ENCODE results near the gene NBPF3.
"Not testable (repeated sequence)": the region's sequence is repeated elsewhere in the genome, so short reads cannot be mapped to it uniquely, and the experiment has no call there.

NBPF3 gene, protein sequence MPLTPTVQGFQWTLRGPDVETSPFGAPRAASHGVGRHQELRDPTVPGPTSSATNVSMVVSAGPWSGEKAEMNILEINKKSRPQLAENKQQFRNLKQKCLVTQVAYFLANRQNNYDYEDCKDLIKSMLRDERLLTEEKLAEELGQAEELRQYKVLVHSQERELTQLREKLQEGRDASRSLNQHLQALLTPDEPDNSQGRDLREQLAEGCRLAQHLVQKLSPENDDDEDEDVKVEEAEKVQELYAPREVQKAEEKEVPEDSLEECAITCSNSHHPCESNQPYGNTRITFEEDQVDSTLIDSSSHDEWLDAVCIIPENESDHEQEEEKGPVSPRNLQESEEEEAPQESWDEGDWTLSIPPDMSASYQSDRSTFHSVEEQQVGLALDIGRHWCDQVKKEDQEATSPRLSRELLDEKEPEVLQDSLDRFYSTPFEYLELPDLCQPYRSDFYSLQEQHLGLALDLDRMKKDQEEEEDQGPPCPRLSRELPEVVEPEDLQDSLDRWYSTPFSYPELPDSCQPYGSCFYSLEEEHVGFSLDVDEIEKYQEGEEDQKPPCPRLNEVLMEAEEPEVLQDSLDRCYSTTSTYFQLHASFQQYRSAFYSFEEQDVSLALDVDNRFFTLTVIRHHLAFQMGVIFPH

DNA sequence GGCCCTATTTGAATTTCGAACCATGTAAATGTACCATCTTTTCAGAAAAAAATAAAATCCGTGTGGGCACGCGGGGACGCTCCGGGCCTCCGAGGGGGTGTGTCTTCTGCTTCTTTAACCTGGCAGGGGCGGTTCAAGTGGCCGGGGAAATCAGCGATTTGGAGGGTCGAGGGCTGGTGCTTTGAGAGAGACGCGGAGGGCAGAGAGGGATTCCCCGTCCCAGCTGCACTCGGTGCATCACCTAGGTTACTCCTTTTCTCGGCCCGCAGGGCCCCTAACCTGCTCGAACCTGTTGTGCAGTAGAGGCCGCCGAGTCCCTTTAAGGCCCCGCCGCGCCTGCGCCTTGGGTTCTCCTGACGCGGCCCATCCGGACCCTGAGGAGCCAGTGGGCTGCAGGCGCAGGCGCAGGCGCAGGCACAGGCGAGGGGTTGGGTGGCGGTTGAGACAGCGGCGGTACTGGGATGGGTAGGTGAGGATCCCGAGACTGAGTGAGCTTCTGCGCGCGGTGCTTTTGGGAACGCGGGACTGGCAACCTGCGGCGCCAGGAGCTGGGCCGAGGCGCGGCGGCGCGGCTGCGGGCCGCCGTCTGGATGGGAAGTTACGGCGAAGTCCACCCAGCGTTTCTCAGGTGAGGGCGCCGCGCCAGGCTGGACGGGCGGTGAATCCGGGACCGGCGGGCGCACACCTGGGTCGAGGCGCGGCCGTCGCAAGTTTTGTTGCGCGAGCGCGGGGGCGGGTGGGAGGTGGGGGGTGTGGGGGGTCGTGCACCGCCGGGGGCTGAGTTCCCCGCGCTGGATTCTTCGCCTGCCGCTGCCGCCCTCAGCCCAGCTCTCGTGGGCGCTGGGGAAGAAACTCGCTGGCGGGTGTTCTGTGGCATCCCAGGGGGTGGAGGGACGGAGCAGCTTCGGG, at the start of gene NBPF3:
Gene NBPF3 (plus strand): TSS at position 417 of the 909 bp plus-strand sequence. CDS start 4,950 bp downstream, outside the sequence.
- DNase-seq, result peak; percentile 82

DNA sequence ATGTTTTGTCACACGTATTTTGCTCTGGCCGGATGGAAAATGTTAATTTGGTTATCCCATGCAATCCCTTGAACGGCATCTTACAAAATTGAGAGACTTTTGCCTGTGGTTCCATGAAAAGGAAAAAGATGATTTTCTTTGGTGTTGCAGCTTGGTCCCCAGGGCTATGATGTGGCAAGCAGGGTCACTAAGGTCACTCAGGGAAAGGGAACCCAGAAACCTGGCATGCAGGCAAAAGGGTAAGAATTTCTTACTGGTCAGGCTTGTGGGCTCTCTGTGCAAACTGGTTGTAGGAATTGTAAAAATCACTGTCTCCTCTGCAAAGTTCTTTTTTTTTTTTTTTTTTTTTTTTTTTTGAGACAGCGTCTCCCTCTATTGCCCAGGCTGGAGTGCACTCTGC, 48.4 kb upstream of the NBPF3 start:
- no peak for DNase-seq

DNA sequence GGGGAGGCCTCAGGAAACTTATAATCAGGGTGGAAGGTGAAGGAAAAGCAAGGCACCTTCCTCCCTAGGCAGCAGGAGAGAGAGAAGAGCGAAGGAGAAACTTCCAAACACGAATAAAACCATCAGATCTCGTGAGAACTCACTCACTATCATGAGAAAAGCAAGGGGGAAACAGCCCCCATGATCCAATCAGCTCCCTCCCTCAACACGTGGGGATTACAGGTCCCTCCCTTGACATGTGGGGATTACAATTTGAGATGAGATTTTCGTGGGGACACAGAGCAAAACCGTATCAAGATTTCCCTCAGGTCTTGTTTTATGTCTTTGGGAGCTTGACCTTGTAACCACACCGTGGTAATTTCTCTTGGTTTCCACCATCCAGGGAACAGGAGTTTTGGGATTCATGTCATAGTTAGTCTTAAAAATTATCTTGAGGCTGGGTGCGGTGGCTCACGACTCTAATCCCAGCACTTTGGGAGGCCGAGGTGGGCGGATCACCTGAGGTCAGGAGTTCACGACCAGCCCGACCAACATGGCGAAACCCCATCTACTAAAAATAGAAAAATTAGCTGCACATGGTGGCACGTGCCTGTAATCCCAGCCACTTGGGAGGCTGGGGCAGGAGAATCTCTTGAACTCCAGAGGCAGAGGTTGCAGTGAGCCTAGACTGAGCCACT, 47.2 kb upstream of the NBPF3 start:
- DNase-seq, result no peak

DNA sequence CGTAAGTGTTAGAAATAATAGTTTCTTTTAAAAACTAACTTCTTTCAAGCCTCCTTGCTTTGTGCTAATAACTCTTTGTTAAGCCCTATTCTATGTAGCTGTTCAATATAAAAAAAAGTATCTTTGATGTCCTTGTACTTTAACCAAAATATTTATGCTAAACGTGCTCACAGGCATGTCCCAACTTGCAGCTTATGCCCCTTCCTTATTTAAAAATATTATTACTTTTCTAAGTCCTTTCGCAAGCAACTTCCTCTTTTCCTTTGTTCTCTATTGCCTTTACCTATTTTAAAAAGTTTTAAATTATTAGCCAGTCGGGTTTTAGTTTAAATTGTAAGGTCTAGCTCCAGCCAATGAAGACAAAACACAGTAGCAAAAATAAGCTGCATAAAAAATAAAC, 43.4 kb upstream of the NBPF3 start:
- no peak for DNase-seq

DNA sequence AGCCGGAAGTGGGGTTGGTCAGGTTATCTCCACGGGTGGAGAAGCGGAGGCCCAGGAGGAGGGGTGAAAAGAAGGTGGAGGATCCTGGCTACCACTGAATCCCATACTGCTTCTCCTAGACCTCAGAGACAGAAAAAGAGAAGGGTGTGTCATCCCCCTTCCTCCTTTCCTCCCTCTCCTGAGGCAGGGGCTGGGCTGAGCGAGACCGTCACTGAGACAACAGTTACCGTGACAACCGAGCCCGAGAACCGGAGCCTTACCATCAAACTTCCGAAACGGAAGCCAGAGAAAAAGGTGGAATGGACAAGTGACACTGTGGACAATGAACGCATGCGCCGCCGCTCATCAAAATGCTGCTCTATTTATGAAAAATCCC, 42.1 kb upstream of the NBPF3 start:
- DNase-seq, result peak; percentile 84

DNA sequence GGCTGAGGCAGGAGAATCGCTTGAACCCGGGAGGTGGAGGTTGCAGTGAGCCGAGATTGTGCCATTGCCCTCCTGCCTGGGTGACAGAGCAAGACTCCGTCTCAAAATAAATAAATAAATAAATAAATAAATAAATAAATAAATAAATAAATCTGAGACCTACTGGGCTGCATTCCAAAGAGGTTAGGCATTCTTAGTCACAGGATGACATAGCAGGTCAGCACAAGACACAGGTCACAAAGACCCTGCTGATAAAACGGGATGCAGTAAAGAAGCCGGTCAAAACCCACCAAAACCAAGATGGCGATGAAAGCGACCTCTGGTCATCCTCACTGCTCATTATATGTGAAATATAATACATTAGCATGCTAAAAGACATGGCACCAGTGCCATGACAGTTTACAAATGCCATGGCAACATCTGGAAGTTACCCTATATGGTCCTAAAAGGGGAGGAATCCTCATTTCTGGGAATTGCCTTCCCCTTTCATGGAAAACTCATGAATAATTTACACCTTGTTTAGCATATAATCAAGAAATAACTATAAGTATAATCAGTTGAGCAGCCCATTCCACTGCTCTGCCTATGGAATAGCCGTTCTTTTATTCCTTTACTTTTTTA, 38.1 kb upstream of the NBPF3 start:
- DNase-seq, result not testable (repeated sequence)

DNA sequence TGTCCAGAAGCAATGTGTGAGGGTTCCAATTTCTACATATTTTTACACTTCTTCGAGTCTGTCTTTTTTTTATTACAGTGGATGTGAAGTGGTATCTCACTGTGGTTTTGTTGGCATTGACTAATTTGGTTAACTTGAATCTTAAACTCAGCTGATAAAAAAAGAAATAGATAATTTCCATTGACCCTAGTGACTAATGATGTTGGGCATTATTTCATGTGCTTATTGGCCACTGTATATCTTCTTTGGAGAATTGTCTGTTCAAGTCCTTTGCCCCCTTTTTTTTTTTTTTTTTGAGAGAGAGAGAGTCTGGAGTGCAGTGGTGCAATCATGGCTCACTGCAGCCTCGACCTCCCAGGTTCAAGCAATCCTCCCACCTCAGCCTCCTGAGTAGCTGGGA, 33.3 kb upstream of the NBPF3 start:
- DNase-seq, result no peak

DNA sequence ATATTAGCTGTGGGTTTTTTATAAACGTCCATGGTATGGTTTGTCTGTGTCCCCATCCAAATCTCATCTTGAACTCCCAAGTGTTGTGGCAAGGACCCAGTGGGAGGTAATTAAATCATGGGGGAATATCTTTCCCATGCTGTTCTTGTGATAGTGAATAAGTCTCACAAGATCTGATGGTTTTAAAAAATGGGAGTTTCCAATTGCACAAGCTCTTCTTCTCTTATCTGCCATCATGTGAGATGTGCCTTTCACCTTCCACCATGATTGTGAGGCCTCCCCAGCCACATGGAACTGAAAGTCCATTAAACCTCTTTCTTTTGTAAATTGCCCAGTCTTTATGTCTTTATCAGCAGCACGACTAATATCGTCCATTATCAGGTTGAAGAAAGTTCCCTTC, 30.0 kb upstream of the NBPF3 start:
- DNase-seq, result not testable (repeated sequence)

DNA sequence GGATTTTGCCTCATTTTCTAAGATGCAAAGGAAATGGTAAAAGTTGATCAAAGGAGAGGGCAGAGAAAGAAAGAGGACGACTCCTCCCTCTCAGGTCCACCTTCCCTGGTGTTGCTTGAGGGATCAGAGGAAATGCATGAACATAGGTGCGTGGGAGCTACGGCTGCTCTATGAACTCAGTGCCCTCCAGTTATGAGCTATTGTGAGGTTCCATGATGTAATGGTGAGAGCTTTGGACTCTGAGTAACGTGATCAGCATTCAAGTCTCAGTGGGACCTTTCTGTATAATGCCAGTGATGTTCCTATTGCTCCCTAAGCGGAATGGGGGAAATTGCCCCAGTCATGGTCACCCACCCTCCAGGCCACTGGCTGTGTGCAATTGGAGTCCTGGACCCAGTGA, 25.9 kb upstream of the NBPF3 start:
- no peak for DNase-seq

DNA sequence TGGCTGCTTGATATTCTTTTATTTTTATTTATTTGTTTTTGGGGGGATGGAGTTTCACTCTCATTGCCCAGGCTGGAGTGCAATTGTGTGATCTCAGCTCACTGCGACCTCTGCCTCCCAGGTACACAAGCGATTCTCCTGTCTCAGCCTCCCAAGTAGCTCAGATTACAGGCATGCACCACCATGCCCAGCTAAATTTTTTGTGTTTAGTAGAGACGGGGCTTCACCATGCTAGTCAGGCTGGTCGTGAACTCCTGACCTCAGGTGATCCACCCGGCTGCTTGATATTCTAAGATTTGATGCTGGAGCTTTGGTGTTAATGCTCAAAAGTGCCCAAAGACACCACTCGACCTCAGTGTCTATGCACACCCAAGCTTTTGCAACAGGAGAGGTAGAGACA, 19.6 kb upstream of the NBPF3 start:
- not testable (repeated sequence) for DNase-seq

DNA sequence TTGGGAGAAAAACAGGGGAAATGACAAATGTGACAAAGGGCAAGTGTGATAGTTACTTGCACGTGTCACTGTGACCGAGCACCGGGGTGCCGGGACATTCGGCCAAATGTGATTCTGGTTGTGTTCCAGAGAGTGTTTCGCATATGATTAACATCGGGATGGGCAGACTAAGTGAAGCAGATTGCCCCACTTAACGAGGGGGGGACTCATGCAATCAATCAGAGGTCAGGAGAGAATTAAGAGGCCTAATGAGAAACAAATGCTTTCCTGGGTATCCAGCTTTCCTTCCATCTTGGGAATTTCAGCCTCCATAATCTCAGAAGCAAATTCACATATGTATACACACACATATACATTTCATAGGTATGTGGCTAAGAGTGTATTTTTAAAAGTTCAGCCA, 18.6 kb upstream of the NBPF3 start:
- not testable (repeated sequence) for DNase-seq

DNA sequence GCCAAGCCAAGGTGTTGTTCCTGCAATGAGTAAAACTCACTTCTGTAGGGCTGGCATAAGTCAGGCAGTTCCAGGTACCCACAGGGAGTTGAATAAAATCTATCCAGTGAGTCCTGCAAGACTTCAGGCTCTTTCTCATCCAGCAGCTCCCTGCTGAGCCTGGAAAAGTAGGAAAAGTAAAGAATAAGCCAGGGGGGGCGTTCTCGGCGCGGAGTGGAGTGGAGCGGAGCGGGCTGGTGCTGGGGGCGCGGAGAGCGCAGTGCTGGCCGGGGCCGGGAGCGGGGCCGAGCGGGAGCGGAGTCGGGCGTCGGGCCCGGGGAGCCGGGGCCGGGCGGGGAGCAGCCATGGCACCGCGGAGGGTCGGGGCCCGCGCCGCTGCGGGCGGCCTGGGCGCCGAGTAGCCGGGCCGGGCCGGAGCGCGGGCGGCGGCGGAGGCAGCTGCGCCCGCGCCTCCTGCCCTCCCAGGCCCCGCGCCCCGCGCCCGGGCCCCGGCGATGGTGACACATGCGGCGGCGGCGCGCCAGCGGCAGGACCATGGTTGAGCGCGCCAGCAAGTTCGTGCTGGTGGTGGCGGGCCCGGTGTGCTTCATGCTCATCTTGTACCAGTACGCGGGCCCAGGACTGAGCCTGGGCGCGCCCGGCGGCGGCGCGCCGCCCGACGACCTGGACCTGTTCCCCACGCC, 12.0 kb upstream of the NBPF3 start:
- DNase-seq, result not testable (repeated sequence)

DNA sequence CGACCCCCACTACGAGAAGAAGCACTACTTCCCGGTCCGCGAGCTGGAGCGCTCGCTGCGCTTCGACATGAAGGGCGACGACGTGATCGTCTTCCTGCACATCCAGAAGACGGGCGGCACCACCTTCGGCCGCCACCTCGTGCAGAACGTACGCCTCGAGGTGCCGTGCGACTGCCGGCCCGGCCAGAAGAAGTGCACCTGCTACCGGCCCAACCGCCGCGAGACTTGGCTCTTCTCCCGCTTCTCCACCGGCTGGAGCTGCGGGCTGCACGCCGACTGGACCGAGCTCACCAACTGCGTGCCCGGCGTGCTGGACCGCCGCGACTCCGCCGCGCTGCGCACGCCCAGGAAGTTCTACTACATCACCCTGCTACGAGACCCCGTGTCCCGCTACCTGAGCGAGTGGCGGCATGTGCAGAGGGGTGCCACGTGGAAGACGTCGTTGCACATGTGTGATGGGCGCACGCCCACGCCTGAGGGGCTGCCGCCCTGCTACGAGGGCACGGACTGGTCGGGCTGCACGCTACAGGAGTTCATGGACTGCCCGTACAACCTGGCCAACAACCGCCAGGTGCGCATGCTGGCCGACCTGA, 11.4 kb upstream of the NBPF3 start:
- not testable (repeated sequence) for DNase-seq

DNA sequence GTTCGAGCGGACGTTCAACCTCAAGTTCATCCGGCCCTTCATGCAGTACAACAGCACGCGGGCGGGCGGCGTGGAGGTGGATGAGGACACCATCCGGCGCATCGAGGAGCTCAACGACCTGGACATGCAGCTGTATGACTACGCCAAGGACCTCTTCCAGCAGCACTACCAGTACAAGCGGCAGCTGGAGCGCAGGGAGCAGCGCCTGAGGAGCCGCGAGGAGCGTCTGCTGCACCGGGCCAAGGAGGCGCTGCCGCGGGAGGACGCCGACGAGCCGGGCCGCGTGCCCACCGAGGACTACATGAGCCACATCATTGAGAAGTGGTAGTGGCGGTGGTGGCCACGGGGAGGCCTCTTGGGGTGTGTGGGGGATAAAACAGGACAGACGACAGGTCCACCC, 10.7 kb upstream of the NBPF3 start:
- DNase-seq, result not testable (repeated sequence)

DNA sequence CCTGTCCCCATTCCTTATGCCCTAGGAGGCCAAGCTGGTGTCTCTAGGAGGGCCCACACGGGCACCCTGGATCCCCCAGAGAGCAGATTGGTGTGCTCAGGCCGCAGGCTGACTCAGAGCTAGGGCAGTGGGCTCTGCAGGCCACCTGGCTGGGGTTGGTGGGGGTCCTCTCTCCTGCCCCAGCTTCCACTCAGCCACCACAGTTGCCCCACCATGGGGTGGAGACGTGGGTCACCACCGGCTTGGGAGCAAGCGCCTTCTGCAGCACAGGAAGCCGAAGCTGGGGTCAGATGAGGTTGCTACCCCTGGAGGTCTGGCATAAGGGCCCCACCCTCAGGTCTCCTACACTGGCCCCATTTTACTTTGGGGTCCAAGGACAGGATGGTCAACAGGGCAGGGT, 9.1 kb upstream of the NBPF3 start:
- not testable (repeated sequence) for DNase-seq

DNA sequence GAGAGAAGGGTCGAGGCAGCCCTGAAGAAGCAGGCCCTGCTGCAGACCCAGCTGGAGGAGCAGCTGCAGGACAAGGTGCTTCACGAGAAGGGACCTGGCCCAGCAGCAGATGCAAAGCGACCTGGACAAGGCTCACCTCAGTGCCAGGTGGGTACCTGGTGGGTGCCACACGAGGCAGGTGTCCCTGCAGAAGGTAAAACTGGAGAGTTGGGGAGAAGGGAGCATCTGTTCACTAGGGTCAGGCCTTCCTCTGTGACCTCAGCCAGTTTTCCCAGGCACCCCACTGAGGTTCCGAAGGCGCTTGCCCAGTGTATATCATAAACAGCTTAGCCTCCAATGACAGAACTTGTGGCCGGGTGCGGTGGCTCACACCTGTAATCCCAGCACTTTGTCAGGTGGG, 5.5 kb upstream of the NBPF3 start:
- DNase-seq, result no peak

DNA sequence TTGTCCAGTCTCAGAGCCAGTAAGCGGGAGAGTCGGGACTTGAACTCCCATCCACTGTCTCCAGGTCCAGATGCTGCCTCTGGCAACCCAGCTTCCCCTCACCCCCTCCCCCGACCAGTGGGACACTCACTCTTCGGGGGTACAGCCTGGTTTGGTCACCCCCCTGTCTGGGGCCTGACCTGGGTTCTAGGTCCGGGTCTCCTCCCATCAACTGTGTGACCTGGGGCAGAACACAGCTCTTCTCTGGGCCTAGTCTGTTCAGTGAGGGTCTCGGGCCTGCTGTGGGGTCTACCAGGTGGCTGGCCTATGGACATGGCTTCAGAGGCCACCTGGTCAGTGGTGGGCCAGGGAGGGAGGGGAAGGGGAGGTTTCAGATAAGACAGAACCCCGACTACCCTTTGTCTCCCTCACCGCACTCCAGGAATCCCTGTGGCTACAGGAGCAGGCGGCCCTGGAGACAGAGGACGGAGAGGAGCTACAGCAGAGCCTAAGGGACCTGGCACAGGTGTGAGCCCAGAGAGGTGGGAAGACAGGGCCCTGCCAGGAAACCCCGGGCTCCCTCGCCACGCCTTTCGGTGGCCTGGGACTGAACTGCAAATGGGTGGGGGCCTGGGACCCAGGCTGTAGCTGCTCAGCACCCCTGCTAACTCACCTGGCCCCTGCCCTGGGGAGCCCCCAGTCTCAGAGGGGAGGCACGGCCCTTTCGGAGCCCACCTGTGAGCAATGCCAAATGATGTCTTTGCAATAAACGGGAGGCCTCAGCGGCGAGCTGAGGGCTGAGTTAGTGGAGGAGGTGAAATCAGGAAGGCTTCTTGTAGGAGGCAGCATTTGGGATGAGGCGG, 4.1 kb upstream of the NBPF3 start:
- DNase-seq, result no peak

DNA sequence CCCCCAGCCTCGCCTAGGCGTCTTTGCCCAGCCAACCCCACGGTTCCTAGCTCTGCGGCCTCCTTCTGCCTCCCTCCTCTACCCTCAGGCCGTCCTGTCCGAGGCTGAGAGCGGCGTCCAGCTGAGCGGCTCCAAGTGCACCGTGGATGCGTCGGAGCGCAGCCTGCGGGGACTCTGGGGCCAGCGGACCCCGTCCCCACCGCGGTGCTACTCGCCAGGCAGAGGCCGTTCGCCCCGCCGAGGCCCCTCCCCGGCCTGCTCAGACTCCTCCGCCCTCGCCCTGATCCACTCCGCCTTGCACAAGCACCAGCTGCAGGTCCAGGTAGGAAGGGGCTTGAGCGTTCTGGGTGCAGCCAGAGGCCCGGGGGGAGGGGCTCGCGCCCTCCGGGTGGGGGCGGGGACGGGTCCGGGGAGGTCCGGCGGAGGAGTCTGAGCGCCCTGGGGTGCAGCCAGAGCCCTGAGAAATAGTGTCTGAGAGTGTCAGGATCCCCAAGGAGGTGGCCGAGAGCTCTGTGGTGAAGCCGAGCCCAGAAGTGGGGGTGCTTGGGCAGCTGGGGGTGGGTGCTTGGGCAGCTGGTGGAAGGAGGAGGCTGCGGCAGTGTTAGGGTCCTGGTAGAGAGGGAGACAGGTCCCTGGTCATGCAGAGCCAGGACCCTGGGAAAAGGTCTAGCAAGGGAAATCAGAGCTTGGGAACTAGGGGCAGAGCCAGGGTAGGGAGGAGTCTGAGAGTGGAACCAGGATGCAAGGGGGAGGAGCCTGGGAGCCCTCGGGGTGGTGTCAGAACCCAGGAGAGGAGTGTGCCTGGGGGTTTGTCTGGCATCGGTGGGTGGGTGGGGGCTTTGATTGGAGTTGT, 3.2 kb upstream of the NBPF3 start:
- DNase-seq, result peak; percentile 43

DNA sequence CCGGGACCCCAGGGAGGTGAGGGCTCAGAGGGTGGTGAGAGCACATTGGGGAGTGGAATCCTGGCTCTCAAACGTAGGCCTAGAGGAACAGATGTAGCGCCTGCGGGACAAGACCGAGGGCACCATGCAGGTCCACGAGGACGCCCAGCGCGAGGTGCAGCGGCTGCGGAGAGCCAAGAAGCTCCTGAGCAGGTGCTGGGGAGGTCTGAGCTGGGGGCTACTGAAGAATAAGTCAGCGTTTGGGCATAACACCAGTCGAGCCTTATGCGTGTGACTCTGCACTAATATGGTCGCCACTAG, 2.6 kb upstream of the NBPF3 start:
- DNase-seq, result no peak
